DMS53 treated with DMSO at 0.1 percent for 48 hours (cell line): ENCODE data around the gene CDK5.
A peak's percentile ranks its signal among the peaks of the same experiment; 100 is the strongest.

Experiments used
- DNase-seq: peaks from one replicate; lab custom pipeline; 2025; ENCODE audit not compliant: unreplicated experiment; lab: John Stamatoyannopoulos, UW

CDK5 gene

DNA sequence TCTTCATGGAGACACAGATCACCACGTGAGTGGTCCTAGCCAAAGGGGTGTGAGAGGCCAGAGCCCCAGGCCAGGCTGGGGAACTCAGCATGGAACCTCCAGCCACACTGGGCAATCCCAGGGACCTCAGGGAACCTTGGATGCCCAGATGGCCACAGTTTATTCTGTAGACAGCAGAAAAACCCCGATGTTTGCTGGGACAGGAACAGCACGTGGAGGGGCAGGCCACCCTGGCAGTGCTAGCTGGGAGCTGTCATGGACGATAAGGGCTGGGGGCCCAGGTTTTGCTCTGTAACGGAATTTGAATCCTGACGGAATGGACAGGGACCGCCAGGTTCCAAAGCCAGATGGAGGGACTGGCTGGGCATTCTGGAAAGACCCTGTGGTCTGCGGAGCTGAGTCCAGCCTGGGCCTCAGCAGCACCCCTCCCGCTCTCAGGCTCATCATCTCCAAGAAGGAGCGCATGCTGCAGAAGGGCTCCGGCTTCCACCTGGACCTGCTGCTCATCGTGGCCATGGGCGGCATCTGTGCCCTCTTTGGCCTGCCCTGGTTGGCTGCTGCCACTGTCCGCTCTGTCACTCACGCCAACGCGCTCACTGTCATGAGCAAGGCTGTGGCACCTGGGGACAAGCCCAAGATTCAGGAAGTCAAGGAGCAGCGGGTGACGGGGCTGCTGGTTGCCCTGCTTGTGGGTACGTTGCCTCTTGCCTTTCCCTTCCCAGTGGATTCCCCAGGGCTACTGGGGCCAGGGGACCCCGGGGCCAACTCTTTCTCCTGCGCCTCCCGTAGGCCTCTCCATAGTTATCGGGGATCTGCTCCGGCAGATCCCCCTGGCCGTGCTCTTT, 17.3 kb upstream of the CDK5 start:
- no peak for DNase-seq

DNA sequence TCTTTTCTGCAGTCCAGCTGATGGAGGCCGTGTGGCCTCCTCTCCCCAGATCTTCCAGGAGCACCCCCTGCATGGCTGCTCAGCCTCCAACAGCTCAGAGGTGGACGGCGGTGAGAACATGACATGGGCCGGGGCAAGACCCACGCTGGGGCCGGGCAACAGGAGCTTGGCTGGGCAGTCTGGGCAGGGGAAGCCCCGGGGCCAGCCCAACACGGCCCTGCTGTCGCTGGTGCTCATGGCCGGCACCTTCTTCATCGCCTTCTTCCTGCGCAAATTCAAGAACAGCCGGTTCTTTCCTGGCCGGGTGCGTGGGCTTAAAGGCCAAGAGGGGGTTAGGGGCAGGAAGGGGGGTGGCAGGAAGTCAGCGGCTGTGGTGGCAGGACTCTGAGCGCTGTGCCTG, 16.3 kb upstream of the CDK5 start:
- DNase-seq = no peak

DNA sequence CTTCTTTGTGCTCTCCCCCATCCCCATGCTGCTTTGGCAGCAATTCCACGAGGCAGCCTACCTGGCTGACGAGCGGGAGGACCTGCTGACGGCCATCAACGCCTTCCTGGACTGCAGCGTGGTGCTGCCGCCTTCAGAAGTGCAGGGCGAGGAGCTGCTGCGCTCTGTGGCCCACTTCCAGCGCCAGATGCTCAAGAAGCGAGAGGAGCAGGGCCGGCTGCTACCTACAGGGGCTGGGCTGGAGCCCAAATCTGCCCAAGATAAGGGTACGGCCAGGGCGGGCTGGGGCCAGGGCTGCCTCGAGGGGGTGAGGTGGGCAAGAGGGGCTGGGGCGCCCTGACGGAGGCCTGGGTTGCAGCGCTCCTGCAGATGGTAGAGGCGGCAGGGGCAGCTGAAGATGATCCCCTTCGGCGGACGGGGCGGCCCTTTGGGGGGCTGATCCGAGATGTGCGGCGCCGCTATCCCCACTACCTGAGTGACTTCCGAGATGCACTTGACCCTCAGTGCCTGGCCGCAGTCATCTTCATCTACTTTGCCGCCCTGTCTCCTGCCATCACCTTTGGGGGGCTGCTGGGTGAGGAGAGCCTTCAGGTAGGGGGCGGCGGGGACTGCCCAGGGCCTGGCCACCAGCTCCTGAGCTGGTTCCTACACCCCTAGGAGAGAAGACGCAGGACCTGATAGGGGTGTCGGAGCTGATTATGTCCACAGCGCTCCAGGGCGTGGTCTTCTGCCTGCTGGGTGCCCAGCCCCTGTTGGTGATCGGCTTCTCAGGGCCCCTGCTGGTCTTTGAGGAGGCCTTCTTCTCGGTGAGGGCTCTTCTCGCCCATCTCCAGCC, 13.6 kb upstream of the CDK5 start:
- DNase-seq = no peak

DNA sequence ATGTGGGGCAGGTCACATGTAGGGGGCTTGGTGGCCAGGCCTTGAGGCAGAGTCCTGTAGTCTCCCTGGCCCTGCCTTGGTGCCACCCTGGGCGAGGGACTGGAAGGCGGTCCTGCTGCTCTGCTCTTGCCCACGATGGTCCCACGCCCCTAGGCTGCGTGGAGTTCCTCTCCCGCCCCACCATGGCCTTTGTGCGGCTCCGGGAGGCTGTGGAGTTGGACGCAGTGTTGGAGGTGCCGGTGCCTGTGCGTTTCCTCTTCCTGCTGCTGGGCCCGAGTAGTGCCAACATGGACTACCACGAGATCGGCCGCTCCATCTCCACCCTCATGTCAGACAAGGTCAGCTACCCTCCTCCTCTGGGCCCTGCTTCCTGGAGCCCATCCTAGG, 12.9 kb upstream of the CDK5 start:
- DNase-seq = no peak

DNA sequence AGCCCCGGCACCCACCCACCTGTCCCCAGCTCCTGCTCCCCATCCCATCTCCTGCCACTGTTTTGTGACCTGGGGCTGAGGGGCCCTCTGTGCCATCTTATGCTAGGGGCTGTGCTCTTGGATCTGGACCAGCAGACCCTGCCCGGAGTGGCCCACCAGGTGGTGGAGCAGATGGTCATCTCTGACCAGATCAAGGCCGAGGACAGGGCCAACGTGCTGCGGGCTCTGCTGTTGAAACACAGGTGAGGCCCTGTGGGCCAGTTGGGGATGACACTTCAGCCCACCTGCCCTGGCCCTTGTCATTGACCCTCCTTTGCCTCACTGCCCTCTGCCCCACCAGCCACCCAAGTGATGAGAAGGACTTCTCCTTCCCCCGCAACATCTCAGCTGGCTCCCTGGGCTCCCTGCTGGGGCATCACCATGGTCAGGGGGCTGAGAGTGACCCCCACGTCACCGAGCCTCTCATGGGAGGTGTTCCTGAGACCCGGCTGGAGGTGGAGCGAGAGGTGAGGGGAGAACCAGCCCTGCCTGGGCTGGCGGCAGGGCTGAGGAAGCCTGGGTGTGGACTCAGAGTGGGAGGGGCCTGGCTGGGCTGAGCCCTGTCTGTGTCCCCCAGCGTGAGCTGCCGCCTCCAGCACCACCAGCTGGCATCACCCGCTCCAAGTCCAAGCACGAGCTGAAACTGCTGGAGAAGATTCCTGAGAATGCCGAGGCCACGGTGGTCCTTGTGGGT, 12.3 kb upstream of the CDK5 start:
- DNase-seq = no peak

DNA sequence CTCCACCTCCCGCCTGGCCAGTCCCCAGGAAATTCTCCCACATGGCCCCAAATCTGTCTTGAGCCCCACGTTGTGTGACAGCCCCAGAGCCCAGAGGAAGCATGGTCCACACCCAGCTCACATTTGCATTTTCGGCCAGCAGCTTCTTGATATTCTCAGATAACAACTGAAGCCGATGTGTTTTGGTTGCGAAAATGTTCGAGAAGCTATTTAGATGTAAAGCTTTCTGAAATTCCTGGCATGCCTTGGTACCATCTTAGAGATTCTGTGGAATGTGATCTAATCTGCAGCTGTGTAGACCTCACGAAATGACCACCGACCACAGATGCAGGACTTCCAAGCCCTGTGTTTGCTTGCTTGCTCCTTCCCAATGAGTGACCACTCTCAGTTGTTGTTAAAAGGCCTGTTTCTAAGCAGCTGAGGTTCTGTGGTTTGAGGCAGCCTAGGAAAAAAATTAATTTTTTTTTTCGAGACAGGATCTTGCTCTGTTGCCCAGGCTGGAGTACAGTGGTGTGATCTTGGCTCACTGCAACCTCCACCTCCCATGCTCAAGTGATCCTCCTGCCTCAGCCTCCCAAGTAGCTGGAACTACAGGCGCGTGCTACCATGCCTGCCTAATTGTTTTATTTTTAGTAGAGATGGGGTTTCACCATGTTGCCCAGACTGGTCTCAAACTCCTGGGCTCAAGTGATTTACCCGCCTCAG, 10.5 kb upstream of the CDK5 start:
- DNase-seq = no peak

DNA sequence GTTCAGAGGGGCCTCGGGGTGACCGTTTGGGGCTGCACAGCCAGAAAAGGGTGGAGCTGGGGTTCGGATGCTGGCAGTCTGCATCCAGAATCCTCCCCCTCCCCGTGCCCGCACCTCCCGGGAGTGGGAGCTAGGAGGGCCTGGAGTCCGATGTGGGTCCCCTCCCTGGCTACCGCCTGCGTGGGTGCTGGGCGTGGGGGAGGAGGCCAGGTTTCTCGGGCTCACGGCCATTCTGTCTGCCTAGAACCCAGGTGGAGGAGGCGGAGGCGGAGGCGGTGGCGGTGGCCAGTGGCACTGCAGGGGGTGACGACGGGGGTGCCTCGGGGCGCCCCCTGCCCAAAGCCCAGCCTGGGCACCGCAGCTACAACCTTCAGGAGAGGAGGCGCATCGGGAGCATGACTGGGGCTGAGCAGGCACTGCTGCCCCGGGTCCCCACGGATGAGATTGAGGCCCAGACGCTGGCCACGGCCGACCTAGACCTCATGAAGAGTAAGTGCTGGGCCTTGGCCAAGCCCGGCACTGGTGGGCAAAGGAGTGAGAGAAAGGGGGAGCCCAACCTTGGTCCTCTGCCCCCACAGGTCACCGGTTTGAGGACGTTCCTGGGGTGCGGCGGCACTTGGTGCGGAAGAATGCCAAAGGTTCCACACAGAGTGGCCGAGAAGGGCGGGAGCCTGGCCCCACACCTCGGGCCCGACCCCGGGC, 8.7 kb upstream of the CDK5 start:
- DNase-seq = no peak

DNA sequence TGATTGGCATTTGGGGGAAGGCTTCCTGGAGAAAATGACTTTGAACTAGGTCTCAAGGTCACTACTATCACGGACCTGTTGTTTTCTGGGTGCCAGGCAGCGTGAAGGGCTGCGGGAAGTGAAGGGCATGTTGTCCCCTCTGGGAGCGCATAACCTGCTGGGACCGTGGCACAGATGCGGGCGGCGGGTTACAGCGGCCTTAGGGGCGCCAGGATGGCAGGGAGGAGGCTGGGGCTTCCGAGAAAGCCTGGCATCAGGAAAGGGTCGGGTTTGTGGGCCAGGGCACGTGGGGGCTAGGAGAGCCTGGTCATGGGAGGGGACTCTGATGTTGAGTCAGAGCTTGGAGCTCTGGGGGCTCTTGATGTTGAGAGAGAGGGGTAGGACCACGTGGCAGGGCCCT, 7.8 kb upstream of the CDK5 start:
- DNase-seq = no peak

DNA sequence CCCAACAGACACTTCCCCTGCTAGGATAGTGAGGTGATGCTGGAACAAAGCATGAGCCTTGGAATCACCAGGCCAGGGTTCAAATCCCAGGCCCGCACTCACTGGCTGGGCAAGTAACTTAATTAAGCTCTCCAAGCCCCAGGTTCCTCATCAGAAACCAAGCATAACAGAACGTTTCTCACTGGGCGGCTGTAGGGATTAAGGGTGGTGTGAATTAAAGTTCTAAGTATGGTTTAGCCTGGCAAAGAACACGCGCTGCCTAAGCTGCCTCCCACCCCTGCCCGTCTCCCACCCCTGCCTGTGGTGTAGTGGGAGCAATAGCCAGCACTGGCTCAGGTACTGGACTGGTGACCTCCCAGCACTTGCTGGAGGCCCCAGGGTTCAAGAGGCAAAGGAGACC, 7.3 kb upstream of the CDK5 start:
- no peak for DNase-seq

DNA sequence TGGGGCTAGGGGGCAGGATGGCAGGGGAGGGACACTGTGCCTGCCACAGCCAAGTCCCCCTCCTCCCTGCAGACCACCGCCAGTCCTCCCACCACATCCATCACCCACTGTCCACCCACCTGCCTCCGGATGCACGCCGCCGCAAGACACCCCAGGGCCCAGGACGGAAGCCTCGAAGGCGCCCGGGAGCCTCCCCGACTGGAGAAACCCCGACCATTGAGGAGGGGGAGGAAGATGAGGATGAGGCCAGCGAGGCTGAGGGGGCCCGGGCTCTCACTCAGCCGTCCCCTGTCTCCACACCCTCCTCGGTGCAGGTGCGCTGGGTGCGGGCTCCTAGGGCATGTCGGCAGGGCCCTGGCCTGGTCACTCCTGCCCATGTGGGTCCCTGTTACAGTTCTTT, 6.8 kb upstream of the CDK5 start:
- DNase-seq = no peak

DNA sequence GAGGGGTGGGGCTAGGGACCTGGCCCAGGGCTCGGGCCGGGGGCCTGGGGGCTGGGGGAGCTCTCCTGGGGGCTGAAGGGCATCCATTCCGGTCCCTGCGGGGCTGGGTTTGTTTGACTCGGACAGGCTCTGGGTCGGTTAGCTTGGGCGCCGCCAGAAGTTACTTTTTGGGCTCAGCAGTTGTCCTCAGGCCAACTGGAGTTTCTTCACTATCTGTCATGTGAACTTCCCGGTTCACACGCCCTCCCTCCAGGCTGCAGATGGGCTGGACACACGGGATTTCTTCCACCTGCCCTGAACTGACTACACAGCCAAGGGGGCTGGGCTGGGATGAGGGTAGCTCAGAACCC, 5.5 kb upstream of the CDK5 start:
- peak; percentile 19 for DNase-seq

DNA sequence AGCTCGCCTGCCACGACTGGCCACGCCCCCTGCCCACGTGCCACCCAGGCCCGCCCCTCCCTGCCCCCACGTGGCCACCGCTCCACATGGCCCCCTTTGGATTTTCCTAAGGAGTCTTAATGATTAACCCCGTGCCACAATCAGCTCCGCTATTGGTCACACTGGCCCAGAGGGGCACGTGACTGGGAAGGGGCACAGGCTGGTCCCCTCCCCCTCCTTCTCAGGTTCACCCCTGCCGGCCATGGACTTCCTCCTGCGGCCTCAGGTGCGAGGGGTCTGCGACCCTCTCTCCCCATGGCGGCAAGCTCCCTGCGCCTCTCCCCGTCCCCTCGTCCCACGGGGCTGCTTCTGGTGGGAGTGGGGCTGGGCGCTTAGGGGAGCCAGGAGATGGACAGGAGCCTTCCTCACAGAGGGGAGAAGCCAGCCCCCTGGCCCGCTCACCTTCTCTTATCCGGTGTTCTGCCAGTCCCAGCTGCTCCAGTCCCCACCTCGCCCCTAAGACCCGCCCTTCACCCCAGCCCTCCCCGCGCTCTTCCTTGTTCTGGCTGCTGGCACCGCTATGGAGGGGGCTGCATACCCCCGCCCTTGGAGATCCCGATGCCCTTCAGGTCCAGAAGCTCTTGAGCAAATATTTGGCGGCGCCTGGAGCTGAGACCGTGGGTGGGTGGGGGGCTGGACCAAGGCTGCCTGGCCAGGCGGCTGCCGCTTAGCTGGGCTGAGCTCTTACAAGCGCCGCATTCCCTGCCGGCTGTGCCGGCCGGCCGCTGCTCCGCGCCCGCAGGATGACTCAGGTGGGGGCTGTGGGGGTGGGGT, 4.9 kb upstream of the CDK5 start:
- DNase-seq = peak; percentile 96

DNA sequence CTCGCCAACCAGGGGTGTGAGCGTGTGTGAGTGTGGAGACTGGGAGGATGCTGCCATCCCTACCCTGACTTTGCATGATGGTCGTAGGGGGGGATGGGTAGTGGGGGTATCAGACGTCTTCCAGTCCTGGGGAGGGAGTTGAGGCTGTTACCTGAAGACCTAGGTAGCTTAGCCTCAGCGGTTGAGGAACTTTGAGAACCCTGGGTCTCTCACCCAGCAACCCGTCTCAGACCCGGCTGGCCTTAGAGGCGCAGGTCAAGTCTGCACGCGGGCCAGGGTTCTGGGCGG, 4.4 kb upstream of the CDK5 start:
- DNase-seq = no peak

DNA sequence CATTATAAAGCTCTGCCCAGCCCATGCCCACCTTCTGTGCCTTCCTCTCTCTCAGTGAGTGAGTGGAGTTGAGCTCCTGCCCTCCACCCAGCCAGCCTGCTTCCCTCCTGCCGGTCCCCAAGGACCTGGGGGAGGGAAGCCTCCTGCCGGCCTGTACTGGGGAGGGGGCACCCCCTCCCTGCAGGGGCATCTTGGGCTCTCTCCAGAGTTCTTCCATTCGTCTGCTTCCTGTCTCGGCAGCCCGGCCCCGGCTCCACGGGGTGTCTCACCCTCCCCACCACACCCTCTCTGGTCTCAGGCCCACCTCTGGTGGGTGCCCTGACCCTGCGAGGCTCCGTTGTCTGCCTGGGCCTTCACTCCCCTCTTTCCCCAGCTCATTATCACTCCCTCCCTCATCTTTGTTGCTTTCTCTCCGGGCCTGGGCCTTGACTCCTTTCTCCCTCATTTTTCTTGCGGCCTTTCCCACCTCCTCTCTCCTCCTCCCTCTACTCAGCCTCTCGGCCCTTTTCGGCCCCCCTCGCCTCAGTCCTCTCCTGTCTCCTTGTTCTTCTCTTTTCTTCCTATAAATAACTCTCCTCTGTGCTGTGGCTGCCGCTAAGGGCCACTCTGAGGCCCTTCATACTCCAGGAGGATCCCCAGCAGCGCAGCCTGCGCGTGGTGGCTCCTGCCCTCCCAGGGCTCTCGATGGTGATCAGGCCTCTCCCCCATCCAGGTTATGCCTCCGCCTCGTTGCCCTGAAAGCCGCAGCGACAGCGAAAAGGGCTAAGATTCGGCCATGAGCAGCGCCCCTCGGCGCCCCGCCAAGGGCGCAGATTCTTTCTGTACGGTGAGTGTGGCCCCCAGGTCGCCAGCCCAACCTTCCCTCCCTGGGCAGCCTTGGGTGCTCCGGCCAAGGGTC, 3.8 kb upstream of the CDK5 start:
- DNase-seq = no peak

DNA sequence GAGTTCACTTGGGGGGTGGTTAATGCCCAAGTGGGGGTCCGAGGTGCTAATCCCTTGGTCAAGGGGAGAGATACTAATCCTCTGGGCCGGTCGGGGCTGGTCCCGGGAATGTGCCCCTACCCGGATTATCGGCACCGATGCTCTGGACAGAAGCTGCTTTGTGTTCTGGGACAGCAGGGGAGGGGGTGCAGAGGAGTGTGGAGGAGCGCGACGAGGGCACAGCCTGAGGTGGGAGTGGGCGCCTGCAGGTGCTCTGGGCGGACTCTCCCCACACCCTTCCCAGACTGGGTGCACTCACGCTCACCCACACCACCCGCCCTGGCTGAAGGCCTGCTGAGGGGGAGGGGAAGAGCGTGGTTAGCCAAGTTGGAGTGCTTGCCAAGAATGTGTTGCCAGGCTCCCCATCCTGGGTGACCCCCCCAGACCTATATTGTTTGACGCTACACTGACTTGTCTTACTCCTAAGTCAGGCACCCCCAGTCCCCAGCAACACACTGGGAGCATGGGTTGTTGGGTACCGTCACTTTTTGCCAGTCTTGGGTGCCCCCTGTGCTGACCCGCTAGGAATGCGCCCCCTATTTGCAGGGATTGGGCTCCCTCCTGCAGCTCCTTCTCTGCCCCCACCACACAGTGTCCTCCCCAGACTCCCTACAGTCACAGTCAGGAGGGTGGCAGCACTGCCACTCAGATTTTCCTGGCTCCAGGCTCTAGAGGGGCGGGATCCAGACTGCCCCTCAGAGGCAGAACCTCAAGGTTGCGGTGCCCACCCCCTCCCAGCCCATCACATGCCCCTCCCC, 2.9 kb upstream of the CDK5 start:
- DNase-seq = no peak

DNA sequence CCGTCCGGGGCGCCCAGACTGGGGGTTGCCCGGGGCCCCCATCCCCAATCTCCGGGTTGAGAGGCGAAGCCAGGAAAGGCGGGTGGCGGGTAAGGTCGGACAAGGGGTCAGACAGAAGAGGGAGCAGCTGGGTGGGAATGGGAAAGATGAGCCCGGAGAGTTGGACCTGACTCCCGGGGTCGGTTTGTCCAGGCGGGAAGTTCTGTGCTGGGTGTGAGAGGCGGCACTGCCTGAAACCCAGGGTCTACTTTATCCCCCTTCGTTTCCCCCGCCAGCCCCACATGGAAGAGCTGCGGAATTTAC, 2.4 kb upstream of the CDK5 start:
- no peak for DNase-seq

DNA sequence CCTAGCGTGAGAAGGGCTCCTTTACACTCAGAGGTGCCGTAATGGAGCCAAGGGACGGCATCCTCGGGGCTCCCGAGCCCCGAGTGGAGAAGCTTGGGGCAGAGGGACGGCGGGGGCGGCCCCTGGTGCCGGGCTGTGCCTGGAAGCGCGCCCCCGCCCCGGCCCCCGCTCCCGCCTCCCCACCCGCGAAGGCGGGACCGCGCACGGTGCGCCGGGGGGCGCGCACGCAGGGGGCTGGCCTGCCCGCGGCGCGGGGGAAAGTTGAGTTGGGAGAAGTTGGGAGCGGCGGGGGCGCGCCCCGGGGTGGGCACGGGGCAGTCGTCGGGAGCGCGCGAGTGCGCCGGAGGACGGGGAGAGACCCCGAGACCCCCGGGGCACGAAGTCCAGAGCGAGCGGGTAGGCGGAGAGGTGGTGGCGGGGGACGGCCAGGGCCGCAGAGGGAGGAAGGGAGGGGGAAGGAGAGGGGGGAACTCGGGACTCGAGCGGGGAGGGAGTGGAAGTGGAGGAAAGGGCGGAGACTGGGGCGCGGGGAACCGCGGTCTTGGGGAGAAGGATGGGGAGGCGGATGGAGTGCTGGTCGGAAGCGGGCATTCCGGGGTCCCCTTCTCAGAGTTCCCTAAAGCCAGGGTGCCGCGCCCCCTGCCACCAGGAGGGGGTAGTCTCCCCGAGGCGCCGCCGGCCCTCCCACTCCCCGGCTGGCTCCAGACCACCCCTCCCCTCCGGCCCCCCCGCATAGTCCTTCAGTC, 1.8 kb upstream of the CDK5 start, which contains the start of gene SLC4A2:
SLC4A2 (plus strand) TSS at position 223 of the 746 bp plus-strand sequence. CDS start 2,399 bp downstream, outside the sequence.
- DNase-seq = peak; percentile 54
